ENCODE results near the gene VPS41.

The VPS41 gene

GRCh38 chr7:38907066-38907465, 1.9 kb downstream of the VPS41 start:
- no peak overlapping the region for H3K27ac ChIP-seq
- no peak for TF ChIP-seq CTCF (conservative IDR thresholded peaks at IDR 0.05)
- no peak for TF ChIP-seq ZFX (IDR thresholded peaks at IDR 0.05)

- no peak overlapping the region for H3K27ac ChIP-seq
These were observed 3.8 kb downstream of the VPS41 start for GRCh38 chr7:38905056-38905759.

GRCh38 chr7:38903057-38903456, 5.9 kb downstream of the VPS41 start:
- TF ChIP-seq CTCF (conservative IDR thresholded peaks at IDR 0.05) (no peak), ZFX (IDR thresholded peaks at IDR 0.05) (no peak)
- H3K27ac ChIP-seq = no peak overlapping the region

More at GRCh38 chr7:38905056-38905759, 3.8 kb downstream of the VPS41 start:
- TF ChIP-seq CTCF (conservative IDR thresholded peaks at IDR 0.05) (no peak), ZFX (IDR thresholded peaks at IDR 0.05) (no peak)

- H3K27ac ChIP-seq = no peak overlapping the region
- TF ChIP-seq CTCF (conservative IDR thresholded peaks at IDR 0.05) (no peak), ZFX (IDR thresholded peaks at IDR 0.05) (no peak)
These were observed 6.5 kb downstream of the VPS41 start for GRCh38 chr7:38902449-38902848.

GRCh38 chr7:38893061-38893460, 15.9 kb downstream of the VPS41 start:
- TF ChIP-seq CTCF (conservative IDR thresholded peaks at IDR 0.05) = no peak
- no peak for TF ChIP-seq ZFX (IDR thresholded peaks at IDR 0.05)
- no peak overlapping the region for H3K27ac ChIP-seq

GRCh38 chr7:38890597-38890996, 18.4 kb downstream of the VPS41 start:
- no peak for TF ChIP-seq CTCF (conservative IDR thresholded peaks at IDR 0.05)
- no peak for TF ChIP-seq ZFX (IDR thresholded peaks at IDR 0.05)

GRCh38 chr7:38889872-38890432, 19.0 kb downstream of the VPS41 start:
- no peak overlapping the region for H3K27ac ChIP-seq
- no peak for TF ChIP-seq ZFX (IDR thresholded peaks at IDR 0.05)

More at GRCh38 chr7:38890597-38890996, 18.4 kb downstream of the VPS41 start:
- no peak overlapping the region for H3K27ac ChIP-seq

DNA sequence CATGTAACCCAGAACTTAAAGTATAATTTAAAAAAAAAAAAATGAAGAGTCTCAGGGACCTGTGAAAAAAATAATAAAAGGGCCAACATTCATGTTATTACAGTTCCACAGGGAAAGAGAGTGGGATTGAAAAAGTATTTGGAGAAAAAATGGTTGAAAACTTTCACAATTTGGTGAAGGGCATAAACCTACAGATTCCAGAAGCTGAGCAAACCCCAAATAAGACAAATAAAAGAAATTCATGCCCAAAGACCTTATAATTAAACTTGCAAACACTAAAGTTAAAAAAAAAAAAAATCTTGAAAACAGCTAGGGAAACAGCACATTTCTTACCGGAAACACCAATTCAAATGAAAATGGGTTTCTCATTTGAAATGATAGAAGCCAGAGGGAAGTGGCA, 19.9 kb downstream of the VPS41 start:
- TF ChIP-seq CTCF (conservative IDR thresholded peaks at IDR 0.05) = no peak
- TF ChIP-seq ZFX (IDR thresholded peaks at IDR 0.05) = no peak
- H3K27ac ChIP-seq = no peak overlapping the region
